Activated gamma-delta T cell treated with Interleukin-2 at 50 U/mL for 16 hours (primary cell): ENCODE results near the gene SLC38A11.
"Not testable (repeated sequence)": the region's sequence is repeated elsewhere in the genome, so short reads cannot be mapped to it uniquely, and the experiment has no call there.

Source experiments
- DNase-seq: peaks from one replicate; pipeline ENCODE4 v3.0.0-alpha.2; 2020

The SLC38A11 gene

GRCh38 chr2:164954954-164955701 is at the start of gene SLC38A11:
TSS of gene SLC38A11 (minus strand) at chr2:164955525. CDS start at chr2:164955247, 278 bp downstream.
- no peak for DNase-seq

GRCh38 chr2:165003443-165004130 is 48.3 kb upstream of the SLC38A11 start:
- DNase-seq: no peak

- DNase-seq: no peak
These were observed 47.3 kb upstream of the SLC38A11 start for GRCh38 chr2:165002638-165003037.

GRCh38 chr2:164994664-164995299 is 39.5 kb upstream of the SLC38A11 start:
- DNase-seq: not testable (repeated sequence)

- DNase-seq: no peak
These were observed 38.1 kb upstream of the SLC38A11 start for GRCh38 chr2:164993287-164994016.

- peak; percentile 31 for DNase-seq
These were observed 37.5 kb upstream of the SLC38A11 start for GRCh38 chr2:164992818-164993217.

- DNase-seq: not testable (repeated sequence)
These were observed 36.7 kb upstream of the SLC38A11 start for GRCh38 chr2:164992093-164992454.

GRCh38 chr2:164991361-164992092 is 36.2 kb upstream of the SLC38A11 start:
- not testable (repeated sequence) for DNase-seq

GRCh38 chr2:164990953-164991352 is 35.6 kb upstream of the SLC38A11 start:
- DNase-seq: not testable (repeated sequence)

- DNase-seq: not testable (repeated sequence)
These were observed 33.5 kb upstream of the SLC38A11 start for GRCh38 chr2:164988805-164989204.

- DNase-seq: not testable (repeated sequence)
These were observed 30.7 kb upstream of the SLC38A11 start for GRCh38 chr2:164986027-164986426.

GRCh38 chr2:164984428-164984827 is 29.1 kb upstream of the SLC38A11 start:
- no peak for DNase-seq

GRCh38 chr2:164981217-164981990 is 26.1 kb upstream of the SLC38A11 start:
- no peak for DNase-seq

GRCh38 chr2:164980688-164981087 is 25.4 kb upstream of the SLC38A11 start:
- DNase-seq: not testable (repeated sequence)

GRCh38 chr2:164979113-164979512 is 23.8 kb upstream of the SLC38A11 start:
- no peak for DNase-seq

- not testable (repeated sequence) for DNase-seq
These were observed 21.6 kb upstream of the SLC38A11 start for GRCh38 chr2:164976875-164977470.

GRCh38 chr2:164976301-164976700 is 21.0 kb upstream of the SLC38A11 start:
- DNase-seq: no peak

GRCh38 chr2:164975891-164976290 is 20.6 kb upstream of the SLC38A11 start:
- DNase-seq: no peak

GRCh38 chr2:164974221-164974620 is 18.9 kb upstream of the SLC38A11 start:
- no peak for DNase-seq

- no peak for DNase-seq
These were observed 16.9 kb upstream of the SLC38A11 start for GRCh38 chr2:164972216-164972615.
